ENCODE data around the gene KCNC4.

The KCNC4 gene

DNA sequence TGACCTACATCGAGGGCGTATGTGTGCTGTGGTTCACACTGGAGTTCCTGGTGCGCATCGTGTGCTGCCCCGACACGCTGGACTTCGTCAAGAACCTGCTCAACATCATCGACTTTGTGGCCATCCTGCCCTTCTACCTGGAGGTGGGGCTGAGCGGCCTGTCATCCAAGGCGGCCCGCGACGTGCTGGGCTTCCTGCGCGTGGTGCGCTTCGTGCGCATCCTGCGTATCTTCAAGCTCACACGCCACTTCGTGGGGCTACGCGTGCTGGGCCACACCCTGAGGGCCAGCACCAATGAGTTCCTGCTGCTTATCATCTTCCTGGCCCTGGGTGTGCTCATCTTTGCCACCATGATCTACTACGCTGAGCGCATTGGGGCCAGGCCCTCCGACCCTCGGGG, 13.0 kb downstream of the KCNC4 start:
- TF ChIP-seq, protein P1, sequence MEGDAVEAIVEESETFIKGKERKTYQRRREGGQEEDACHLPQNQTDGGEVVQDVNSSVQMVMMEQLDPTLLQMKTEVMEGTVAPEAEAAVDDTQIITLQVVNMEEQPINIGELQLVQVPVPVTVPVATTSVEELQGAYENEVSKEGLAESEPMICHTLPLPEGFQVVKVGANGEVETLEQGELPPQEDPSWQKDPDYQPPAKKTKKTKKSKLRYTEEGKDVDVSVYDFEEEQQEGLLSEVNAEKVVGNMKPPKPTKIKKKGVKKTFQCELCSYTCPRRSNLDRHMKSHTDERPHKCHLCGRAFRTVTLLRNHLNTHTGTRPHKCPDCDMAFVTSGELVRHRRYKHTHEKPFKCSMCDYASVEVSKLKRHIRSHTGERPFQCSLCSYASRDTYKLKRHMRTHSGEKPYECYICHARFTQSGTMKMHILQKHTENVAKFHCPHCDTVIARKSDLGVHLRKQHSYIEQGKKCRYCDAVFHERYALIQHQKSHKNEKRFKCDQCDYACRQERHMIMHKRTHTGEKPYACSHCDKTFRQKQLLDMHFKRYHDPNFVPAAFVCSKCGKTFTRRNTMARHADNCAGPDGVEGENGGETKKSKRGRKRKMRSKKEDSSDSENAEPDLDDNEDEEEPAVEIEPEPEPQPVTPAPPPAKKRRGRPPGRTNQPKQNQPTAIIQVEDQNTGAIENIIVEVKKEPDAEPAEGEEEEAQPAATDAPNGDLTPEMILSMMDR (IDR thresholded peaks at IDR 0.05; ENCODE audit: low read depth, low read length): no peak
- DNase-seq (ENCODE audit: low read depth in 2 of 2): no peak
- no peak overlapping the region for H3K4me3 ChIP-seq (replicated peaks in 1 of 2; ENCODE audit: low read depth in 2 of 2, low read length in 2 of 2)

DNA sequence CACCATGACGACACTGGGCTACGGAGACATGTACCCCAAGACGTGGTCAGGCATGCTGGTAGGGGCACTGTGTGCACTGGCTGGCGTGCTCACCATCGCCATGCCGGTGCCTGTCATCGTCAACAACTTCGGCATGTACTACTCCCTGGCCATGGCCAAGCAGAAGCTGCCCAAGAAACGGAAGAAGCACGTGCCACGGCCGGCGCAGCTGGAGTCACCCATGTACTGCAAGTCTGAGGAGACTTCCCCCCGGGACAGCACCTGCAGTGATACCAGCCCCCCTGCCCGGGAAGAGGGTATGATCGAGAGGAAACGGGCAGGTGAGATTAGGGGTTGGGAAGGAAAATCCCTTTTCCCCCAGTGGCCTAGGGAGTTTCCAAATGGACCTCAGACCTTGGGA, 13.5 kb downstream of the KCNC4 start:
- no peak overlapping the region for H3K4me3 ChIP-seq (replicated peaks in 1 of 2; ENCODE audit: low read depth in 2 of 2, low read length in 2 of 2)
- no peak for DNase-seq (ENCODE audit: low read depth in 2 of 2)
- TF ChIP-seq, protein P1 (IDR thresholded peaks at IDR 0.05; ENCODE audit: low read depth, low read length): no peak

DNA sequence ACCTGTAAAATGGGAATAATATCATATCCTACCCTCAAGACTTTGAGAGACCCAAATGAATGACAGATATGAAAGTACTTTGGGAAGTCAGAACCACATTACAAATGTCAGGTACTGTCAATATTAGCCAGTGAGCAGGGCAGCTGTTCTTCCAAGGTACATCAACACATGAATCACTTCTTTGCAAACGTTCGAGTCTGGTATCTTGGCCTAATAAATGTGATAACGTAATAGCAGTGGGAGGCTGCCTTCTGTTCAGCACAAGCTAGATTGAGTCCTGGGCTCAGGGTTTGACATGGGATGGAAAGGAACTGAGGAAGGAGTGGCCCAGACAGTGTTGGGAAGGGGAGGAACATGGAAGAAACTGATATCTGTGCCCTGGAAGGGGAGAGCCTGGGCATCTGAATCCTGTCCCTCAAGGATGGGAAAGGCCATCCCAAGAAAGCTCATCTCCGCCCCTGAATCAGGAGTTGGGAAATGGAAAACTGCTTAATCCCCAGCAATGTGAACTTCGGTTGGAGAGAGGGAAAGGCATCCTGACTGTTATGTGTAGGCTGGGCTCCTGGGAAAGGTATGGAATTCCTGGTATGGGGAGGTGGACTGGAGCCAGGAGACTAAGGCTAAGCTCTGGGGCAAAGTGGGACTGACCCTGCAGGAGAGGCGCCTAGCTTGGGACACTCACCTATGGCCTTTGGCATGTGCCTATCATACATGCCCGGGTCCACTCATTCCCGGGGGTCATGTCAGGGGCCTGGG, 14.3 kb downstream of the KCNC4 start:
- TF ChIP-seq, protein P1 (IDR thresholded peaks at IDR 0.05; ENCODE audit: low read depth, low read length): no peak

DNA sequence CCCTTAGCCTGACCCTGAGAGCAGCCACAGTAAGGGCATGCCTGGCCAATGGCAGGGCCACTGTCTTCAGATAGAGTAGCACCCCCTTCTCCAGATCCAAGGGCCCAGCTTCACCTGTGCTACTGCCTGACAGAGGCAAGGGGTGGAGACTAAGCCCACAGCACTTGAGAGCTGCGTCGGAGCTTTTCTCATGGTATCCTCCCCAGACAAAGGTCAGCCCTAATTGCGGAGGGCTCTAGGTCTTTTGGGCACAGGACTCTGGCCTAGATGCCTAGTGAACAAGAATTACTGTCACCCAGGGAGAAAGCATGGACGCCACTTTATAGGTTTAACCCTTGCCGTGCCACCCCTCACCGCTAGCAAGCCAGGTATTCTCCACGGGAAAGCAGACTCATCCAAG, 15.1 kb downstream of the KCNC4 start:
- DNase-seq (ENCODE audit: low read depth in 2 of 2): no peak
- H3K4me3 ChIP-seq (replicated peaks in 1 of 2; ENCODE audit: low read depth in 2 of 2, low read length in 2 of 2): no peak overlapping the region
- TF ChIP-seq, protein P1 (IDR thresholded peaks at IDR 0.05; ENCODE audit: low read depth, low read length): no peak

More for the DNA sequence above, 14.3 kb downstream of the KCNC4 start:
- no peak for DNase-seq (ENCODE audit: low read depth in 2 of 2)
- H3K4me3 ChIP-seq (replicated peaks in 1 of 2; ENCODE audit: low read depth in 2 of 2, low read length in 2 of 2): no peak overlapping the region

DNA sequence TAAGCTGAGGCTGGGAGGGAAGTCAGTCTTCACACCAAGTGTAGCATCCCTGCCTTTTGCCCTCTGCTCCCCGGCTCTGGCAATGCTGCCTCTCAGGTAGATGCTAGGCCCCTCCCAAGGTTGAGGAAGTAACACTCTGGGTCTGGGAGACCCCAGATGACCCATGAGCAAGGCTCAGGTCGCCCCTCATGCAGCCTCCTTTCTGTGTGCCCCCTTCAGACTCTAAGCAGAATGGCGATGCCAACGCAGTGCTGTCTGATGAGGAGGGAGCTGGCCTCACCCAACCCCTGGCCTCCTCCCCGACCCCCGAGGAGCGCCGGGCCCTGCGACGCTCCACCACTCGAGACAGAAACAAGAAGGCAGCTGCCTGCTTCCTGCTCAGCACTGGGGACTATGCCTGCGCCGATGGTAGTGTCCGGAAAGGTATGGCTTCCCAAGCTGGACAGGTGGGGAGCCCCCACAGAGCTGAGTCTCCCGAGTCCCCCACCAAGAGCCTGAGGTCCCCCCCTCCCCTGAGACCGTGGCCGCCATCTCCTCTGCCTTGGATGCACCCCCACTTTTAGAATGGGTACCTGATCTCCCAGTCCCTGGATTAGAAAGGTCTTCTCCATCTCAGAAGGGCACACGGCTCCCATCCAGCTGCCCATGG, 15.8 kb downstream of the KCNC4 start:
- no peak overlapping the region for H3K4me3 ChIP-seq (replicated peaks in 1 of 2; ENCODE audit: low read depth in 2 of 2, low read length in 2 of 2)
- DNase-seq (ENCODE audit: low read depth in 2 of 2): no peak
- TF ChIP-seq, protein P1 (IDR thresholded peaks at IDR 0.05; ENCODE audit: low read depth, low read length): no peak

DNA sequence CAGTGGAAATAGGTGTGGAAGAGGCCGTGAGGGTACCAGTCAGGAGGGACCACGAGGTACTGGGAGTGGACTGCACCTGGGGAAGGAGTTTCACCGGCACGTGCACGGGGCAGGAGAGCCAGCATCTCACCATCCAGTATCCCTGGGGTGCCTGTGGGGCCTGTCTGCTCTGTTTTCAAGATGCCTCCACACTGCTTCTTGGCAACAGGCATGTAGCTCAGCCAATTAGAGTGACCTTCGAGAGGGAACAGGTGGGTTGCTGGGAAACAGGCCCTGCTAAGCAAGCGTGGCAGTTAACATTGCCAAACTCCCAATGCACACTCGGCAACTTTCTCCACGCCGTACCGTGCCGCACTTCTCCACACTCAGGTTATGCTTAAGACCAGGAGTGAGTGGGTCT, 17.7 kb downstream of the KCNC4 start:
- no peak for DNase-seq (ENCODE audit: low read depth in 2 of 2)
- TF ChIP-seq, protein P1 (IDR thresholded peaks at IDR 0.05; ENCODE audit: low read depth, low read length): no peak
- H3K4me3 ChIP-seq (replicated peaks in 1 of 2; ENCODE audit: low read depth in 2 of 2, low read length in 2 of 2): no peak overlapping the region

All from cardiac fibroblast (primary cell).